NCI-H526 treated with DMSO at 0.1 percent for 48 hours (cell line): Measurements from ENCODE around the gene DYNLT2B.
A peak's percentile ranks its signal among the peaks of the same experiment; 100 is the strongest.
"Not testable (repeated sequence)": the region's sequence is repeated elsewhere in the genome, so short reads cannot be mapped to it uniquely, and the experiment has no call there.

Experiments used
- DNase-seq: peaks from one replicate; lab custom pipeline; 2025; lab: John Stamatoyannopoulos, UW

Gene DYNLT2B

GRCh38 chr3:196317687-196318467 lies at the start of gene DYNLT2B:
Gene DYNLT2B, minus strand, starts transcription at chr3:196318240. Its CDS starts 88 bp downstream, at chr3:196318152.
- DNase-seq: peak; percentile 80

GRCh38 chr3:196365736-196366135 lies 47.7 kb upstream of the DYNLT2B start:
- DNase-seq: no peak

GRCh38 chr3:196360586-196360985 lies 42.5 kb upstream of the DYNLT2B start:
- no peak for DNase-seq

GRCh38 chr3:196358540-196358939 lies 40.5 kb upstream of the DYNLT2B start:
- DNase-seq: not testable (repeated sequence)

GRCh38 chr3:196357905-196358304 lies 39.9 kb upstream of the DYNLT2B start:
- DNase-seq: no peak

GRCh38 chr3:196356556-196356955 lies 38.5 kb upstream of the DYNLT2B start:
- no peak for DNase-seq

- DNase-seq: no peak
Measured at GRCh38 chr3:196355668-196356067, 37.6 kb upstream of the DYNLT2B start.

GRCh38 chr3:196354132-196354531 lies 36.1 kb upstream of the DYNLT2B start:
- DNase-seq: no peak

- DNase-seq: no peak
Measured at GRCh38 chr3:196351541-196351940, 33.5 kb upstream of the DYNLT2B start.

- DNase-seq: no peak
Measured at GRCh38 chr3:196350067-196350466, 32.0 kb upstream of the DYNLT2B start.

GRCh38 chr3:196348698-196349097 lies 30.7 kb upstream of the DYNLT2B start:
- no peak for DNase-seq

GRCh38 chr3:196344663-196345062 lies 26.6 kb upstream of the DYNLT2B start:
- no peak for DNase-seq

GRCh38 chr3:196343917-196344316 lies 25.9 kb upstream of the DYNLT2B start:
- DNase-seq: not testable (repeated sequence)

- DNase-seq: no peak
Measured at GRCh38 chr3:196341137-196341536, 23.1 kb upstream of the DYNLT2B start.

GRCh38 chr3:196340466-196340865 lies 22.4 kb upstream of the DYNLT2B start:
- DNase-seq: no peak

- DNase-seq: no peak
Measured at GRCh38 chr3:196339493-196340254, 21.6 kb upstream of the DYNLT2B start.

- DNase-seq: no peak
Measured at GRCh38 chr3:196339044-196339443, 21.0 kb upstream of the DYNLT2B start.

- DNase-seq: no peak
Measured at GRCh38 chr3:196336319-196337145, 18.5 kb upstream of the DYNLT2B start.

- DNase-seq: no peak
Measured at GRCh38 chr3:196335503-196335948, 17.5 kb upstream of the DYNLT2B start.

GRCh38 chr3:196334982-196335381 lies 16.9 kb upstream of the DYNLT2B start:
- DNase-seq: no peak

- DNase-seq: no peak
Measured at GRCh38 chr3:196332168-196332567, 14.1 kb upstream of the DYNLT2B start.

GRCh38 chr3:196327405-196327804 lies 9.4 kb upstream of the DYNLT2B start:
- no peak for DNase-seq
